HG03097 (cell line): ENCODE results near the gene IRGQ.

Experiments used
- ATAC-seq: cut with Tn5 transposase; IDR thresholded peaks from one replicate; pipeline ENCODE4 v1.9.1; 2021; ENCODE audit not compliant: unreplicated experiment, low FRiP score

IRGQ gene

DNA sequence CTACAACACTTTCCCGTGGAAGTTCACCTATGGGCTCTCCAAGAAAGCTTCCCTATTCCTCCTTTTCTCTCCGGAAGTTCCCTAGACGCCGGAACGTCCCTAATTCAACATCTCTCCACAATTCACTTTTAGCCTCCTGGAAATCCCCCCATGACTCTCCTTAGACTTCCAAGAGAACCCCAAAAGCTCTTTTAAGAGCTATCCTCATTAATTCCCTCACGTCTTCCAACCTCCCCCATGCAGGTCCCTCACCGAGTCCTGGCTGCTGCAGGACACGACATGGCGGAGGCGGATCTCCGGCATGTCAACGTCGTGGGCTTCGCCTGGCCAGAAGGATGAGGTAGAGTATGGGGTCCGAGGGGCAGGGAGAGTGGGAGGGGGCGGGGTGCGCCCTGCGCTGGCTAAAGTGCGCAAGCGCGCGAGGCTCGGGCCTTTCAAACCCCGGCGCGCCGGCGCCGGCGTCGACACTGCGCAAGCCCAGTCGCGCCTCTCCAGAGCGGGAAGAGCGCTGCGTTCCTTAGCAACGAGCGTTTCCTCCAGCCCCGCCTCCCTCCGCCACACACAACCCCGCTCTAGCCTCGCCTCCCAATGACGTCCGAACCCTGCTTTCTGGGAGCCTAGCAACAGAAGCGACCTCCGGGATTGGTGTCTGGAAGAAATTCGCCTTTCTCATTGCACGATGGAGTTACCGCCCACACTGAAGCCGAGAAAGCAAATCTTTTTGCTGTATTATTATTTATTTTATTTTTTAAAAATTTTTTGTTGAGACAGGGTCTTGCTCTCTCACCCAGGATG lies 20.6 kb downstream of the IRGQ start, which contains the start of the genes PINLYP and XRCC1:
TSS of gene PINLYP (plus strand) at position 646 of the 795 bp plus-strand sequence. CDS start 1,391 bp downstream, outside the sequence.
TSS of gene XRCC1 (minus strand) at position 372 of the 795 bp plus-strand sequence. CDS start at position 303, 69 bp downstream.
- ATAC-seq: peak; percentile 94

GRCh38 chr19:43574424-43575155 lies 21.3 kb downstream of the IRGQ start:
- no peak for ATAC-seq

GRCh38 chr19:43572171-43572588 lies 23.8 kb downstream of the IRGQ start:
- no peak for ATAC-seq

DNA sequence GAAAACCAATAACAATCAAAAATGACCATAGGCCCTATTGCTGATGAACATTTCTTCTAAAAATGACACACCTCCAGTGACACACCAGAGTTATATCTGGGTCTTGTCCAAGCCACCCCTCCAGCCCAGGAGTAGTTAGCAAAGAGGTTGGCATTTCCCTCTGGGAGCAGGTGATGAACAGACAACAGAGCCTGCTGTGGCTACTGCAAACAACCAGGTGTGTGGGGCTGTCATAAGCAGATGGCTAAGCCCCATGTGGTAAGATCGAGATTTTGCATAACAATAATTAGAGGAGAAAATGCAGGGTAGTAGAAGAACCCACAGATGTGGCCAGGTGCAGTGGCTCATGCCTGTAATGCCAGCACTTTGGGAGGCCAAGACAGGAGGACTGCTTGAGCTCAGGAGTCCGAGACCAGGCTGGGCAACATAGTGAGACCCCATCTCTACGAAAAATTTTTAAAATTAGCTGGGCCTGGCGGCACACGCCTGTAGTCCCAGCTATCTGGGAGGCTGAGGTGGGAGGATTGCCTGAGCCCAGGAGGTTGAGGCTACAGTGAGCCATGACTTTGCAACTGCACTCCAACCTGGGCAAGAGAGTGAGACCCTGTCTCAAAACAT lies 25.7 kb downstream of the IRGQ start:
- ATAC-seq: no peak

DNA sequence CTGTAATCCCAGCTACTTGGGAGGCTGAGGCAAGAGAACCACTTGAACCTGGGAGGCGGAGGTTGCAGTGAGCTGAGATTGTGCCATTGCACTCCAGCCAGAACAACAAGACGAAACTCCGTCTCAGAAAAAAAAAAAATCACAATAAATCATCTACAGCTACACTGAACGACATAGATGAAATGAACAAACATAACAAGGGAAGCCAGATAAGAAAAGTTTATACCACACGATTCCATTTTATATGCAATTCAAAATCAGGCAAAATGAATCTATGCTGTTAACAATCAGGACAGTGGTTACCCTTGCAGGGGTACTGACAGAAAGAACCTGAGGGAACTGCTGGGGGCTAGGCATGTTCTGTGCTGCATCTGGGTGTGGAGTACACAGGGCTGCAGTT lies 26.3 kb downstream of the IRGQ start:
- ATAC-seq: no peak

DNA sequence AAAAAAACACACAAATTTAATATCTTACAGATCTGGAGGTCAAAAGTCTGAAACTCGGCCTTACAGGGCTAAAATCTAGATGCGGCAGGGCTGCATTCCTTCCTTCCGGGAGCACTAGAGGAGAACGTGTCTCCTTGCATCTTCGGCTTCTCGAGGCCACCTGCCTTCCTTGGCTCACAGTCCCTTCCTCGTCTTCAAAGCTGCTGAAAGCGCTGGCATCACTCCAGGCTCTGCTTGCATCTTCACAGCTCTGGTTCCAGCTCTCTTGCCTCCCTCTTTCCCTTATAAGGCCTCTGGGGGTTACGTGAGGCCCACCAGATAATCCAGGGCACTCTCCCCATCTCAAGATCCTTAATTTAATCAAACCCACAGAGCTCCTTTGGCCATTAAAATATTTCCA lies 31.1 kb downstream of the IRGQ start:
- no peak for ATAC-seq

GRCh38 chr19:43563816-43564457 lies 32.0 kb downstream of the IRGQ start:
- ATAC-seq: no peak

DNA sequence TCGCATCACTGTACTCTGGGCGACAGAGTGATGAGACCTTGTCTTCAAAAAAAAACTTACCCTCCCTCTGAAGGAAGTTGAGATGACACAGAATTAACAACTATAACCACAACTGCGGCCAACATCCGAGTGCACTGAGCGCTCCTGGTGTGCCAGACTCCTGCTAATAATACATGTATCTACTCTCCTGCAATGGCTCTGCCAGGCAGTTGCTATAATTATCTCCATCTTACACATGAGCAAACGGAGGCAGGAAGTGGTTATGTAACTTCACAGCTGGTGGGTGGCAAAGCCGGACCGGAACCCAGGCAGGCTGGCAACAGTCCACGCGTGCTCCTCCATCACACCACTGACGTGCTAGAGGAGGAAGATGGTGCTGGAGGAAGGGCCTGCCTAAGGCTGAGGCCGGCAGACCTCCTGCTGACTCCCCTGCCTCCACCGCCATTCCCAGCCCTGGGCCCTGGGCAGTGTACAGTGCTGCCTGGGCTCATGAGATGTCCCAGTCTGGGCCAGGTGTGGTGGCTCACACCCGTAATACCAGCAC lies 33.2 kb downstream of the IRGQ start:
- peak; percentile 74 for ATAC-seq

DNA sequence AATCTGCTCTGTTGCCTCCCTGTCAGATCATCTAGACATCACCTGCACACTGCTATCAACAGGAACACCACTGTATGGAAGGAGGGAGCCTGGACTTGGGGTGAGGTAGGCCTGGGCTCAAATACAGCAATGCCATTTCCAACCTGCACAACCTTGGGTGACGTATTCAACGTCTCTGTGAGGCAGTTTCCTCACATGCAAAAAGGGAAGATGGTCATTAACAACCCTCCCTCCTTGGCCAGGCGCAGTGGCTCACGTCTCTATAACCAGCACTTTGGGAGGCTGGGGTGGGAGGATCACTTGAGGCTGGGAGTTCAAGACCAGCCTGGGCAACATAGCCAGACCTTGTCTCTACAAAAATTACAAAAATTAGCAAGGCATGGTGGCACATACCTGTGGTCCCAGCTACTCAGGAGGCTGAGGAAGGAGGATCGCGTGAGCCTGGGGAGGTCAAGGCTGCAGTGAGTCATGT lies 33.7 kb downstream of the IRGQ start:
- no peak for ATAC-seq

GRCh38 chr19:43561139-43561970 lies 34.6 kb downstream of the IRGQ start:
- no peak for ATAC-seq

DNA sequence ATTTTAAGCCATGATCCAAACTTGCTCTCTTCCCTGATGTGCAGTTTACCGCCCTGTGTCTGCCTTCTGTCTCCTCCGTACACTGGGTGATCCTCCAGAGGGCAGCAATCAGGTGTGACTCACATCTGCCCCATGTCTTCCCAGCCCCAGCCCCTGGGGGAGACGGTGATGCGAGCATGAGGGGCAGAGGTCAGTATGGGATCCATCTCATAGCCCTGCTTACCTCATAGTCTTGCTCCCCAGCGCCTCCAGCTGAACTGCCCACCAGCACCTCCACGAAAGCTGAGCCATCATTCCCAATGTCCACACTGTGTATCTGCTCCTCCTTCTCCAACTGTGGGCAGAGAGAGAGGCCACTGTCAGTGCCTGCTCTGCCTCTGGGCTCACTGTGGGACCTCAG lies 35.2 kb downstream of the IRGQ start:
- no peak for ATAC-seq

GRCh38 chr19:43555185-43555770 lies 40.7 kb downstream of the IRGQ start:
- ATAC-seq: no peak

DNA sequence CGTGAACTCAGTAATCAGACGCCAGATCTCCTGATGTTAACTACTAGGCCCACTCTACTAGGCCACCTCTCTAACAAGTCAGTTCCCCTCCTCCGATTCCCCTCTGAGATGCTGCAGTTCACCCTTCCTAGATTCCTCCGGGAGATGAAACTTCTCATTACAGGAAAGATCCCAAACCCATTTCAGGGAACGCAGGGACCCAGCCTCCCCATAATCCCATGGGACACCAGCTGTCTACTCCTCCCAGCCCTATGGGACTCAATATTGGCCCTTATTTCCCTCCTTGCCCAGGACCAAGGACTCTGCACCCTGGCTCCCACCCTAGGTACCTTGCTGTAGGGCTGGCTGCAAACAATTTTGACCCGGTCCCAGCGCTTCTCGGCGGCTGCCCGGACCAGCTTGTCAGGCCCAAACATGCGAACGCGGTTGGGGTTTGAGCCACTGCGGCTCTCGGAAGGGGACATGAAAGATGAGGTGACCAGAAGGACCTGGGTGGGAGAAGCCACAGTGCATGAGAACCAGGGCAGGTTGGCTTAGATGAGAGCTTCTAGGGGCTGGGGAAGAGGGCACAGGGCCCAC lies 41.5 kb downstream of the IRGQ start:
- no peak for ATAC-seq

DNA sequence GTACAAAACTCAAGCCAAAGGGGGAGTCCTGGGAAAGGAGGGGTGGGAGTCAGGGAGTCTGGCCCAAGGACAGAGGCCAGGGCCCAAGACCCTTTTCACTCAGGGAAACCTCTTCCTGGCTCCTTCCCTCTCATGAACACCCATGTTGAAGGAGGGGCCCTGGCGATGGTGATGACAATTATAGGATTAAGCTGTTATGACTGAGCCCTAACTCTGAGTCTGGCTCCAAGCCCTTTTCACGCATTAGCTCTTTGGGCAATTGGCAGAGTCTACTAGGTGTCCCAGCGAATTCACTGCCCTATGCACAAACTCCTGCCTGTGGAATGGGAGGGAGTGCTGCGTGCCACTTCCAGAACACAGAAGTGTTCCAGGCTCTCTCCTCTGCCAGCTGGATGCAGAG lies 42.3 kb downstream of the IRGQ start:
- no peak for ATAC-seq

GRCh38 chr19:43552616-43553015 lies 43.3 kb downstream of the IRGQ start:
- ATAC-seq: no peak

DNA sequence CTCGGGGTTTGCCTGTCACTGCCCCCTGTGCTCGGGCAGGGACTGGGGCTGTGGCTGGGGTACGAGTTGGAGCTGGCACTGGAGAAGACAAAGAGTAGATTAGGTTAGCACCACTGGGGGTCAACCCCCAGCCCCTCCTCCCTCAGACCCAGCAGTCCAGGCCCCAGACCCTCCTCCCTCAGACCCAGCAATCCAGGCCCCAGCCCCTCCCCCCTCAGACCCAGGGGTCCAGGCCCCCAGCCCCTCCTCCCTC lies 43.8 kb downstream of the IRGQ start:
- no peak for ATAC-seq

DNA sequence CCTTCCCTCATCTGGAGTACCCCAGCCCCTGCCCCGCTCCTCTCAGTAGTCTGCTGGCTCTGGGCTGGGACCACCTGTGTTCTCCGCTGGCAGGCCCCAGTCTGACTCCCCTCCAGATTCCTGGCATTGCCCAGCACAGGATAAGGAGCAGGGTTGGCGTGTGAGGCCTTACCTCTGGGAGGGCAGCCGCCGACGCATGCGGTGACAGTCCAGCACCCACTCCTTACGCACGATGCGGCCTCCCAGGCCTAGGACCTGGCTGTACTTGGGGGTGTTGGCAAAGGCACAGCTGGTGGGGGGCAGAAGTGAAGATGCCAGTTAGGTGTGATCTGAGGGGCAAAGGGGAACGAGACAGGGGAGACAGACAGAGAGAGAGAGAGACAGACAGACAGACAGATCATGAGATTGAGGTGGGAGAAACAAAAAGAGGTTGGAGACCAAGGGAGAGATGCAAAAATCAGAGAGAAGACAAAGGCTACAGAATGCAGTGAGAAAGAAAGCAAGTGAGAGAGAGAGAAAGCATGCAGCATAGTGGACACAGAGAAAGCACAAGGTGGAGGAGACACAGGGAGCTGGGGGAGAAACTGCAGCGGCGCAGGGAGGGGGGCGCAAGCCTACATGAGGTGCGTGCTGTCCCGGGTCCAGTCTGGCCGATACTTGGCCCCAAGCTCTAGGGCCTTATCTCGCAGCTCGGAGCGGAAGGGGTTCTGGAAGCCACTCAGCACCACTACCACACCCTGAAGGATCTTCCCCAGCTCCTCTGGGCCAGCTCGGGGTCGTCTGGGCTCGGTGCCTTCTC lies 44.3 kb downstream of the IRGQ start:
- no peak for ATAC-seq

DNA sequence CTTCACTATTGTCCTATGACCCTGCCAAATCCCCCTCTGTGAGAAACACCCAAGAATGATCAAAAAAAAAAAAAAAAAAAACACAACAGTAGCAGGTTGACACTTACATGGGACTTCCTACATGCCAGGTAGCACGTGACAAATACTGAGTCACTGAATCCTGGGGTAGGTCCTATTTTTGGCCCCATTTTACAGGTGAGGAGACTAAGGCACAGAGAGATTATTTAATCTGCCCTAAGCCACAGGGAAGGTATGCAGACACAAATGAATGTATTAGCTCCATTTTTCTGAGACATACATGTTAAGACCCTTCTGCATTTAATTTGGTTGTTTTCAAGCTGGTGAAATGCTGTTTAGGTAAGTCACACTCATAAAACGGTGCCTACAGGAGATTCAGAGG lies 47.2 kb downstream of the IRGQ start:
- ATAC-seq: no peak
